ENCODE measurements around the gene IQSEC3. TPM values are rescaled to one million over a fixed set of nuclear protein-coding genes. Genes with fewer than 3 reads are reported as not detected.

IQSEC3 gene
- total RNA-seq, 1 experiment from 2014 or later: 1.7 TPM

GRCh38 chr12:218728-219590, 152.4 kb downstream of the IQSEC3 start (continued):
- TF ChIP-seq, protein P1, sequence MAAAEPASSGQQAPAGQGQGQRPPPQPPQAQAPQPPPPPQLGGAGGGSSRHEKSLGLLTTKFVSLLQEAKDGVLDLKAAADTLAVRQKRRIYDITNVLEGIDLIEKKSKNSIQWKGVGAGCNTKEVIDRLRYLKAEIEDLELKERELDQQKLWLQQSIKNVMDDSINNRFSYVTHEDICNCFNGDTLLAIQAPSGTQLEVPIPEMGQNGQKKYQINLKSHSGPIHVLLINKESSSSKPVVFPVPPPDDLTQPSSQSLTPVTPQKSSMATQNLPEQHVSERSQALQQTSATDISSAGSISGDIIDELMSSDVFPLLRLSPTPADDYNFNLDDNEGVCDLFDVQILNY (CRISPR knock-in tag; IDR thresholded peaks at IDR 0.05): no peak
- TF ChIP-seq TEAD1 (CRISPR knock-in tag; IDR thresholded peaks at IDR 0.05) (no peak), ERG (CRISPR knock-in tag; IDR thresholded peaks at IDR 0.05) (no peak), NFATC4 (CRISPR knock-in tag; IDR thresholded peaks at IDR 0.05) (no peak), ZNF423 (CRISPR knock-in tag; IDR thresholded peaks at IDR 0.05) (no peak)
- TF ChIP-seq, protein P2, sequence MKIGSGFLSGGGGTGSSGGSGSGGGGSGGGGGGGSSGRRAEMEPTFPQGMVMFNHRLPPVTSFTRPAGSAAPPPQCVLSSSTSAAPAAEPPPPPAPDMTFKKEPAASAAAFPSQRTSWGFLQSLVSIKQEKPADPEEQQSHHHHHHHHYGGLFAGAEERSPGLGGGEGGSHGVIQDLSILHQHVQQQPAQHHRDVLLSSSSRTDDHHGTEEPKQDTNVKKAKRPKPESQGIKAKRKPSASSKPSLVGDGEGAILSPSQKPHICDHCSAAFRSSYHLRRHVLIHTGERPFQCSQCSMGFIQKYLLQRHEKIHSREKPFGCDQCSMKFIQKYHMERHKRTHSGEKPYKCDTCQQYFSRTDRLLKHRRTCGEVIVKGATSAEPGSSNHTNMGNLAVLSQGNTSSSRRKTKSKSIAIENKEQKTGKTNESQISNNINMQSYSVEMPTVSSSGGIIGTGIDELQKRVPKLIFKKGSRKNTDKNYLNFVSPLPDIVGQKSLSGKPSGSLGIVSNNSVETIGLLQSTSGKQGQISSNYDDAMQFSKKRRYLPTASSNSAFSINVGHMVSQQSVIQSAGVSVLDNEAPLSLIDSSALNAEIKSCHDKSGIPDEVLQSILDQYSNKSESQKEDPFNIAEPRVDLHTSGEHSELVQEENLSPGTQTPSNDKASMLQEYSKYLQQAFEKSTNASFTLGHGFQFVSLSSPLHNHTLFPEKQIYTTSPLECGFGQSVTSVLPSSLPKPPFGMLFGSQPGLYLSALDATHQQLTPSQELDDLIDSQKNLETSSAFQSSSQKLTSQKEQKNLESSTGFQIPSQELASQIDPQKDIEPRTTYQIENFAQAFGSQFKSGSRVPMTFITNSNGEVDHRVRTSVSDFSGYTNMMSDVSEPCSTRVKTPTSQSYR (CRISPR knock-in tag; IDR thresholded peaks at IDR 0.05): no peak
- TF ChIP-seq, protein P3, sequence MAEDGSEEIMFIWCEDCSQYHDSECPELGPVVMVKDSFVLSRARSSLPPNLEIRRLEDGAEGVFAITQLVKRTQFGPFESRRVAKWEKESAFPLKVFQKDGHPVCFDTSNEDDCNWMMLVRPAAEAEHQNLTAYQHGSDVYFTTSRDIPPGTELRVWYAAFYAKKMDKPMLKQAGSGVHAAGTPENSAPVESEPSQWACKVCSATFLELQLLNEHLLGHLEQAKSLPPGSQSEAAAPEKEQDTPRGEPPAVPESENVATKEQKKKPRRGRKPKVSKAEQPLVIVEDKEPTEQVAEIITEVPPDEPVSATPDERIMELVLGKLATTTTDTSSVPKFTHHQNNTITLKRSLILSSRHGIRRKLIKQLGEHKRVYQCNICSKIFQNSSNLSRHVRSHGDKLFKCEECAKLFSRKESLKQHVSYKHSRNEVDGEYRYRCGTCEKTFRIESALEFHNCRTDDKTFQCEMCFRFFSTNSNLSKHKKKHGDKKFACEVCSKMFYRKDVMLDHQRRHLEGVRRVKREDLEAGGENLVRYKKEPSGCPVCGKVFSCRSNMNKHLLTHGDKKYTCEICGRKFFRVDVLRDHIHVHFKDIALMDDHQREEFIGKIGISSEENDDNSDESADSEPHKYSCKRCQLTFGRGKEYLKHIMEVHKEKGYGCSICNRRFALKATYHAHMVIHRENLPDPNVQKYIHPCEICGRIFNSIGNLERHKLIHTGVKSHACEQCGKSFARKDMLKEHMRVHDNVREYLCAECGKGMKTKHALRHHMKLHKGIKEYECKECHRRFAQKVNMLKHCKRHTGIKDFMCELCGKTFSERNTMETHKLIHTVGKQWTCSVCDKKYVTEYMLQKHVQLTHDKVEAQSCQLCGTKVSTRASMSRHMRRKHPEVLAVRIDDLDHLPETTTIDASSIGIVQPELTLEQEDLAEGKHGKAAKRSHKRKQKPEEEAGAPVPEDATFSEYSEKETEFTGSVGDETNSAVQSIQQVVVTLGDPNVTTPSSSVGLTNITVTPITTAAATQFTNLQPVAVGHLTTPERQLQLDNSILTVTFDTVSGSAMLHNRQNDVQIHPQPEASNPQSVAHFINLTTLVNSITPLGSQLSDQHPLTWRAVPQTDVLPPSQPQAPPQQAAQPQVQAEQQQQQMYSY (CRISPR knock-in tag; IDR thresholded peaks at IDR 0.05): no peak

DNA sequence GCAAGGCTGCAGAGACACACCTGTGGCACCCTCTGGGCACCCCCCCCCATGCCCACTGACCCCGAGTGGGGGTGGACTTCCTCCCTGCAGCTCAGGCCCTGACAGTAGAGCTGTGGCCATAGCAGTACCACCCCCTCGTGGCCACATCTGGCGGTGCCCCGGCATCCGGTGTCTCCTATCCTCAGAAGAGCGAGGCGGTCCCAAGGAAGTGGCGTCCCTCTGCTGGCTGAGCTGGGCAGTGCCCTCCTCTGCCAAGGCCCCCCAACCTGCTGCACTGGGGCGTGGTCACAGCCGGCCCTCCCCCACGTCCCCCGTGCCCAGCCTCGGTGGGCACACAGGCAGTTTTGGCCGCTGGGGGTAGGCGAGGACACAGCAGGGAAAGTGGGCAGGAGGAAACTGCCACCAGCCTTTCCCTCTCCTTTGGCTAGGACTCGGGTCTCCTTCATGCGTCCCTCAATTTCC, 153.4 kb downstream of the IQSEC3 start:
- Mint-ChIP-seq H3K9me3 (no peaks in the 10 kb centered on the region), H3K36me3 (no peaks in the 10 kb centered on the region), H3K4me1 (peaks cover 9% of the 10 kb centered on the region), H3K27me3 (ENCODE audit: low read depth) (peaks cover 5% of the 10 kb centered on the region; the same call in 1 of the 2 replicates), H3K27ac (no peak overlapping the region), H3K4me3 (peak overlapping the region; percentile 25; the same call in 1 of the 2 replicates)
- DNase-seq (ENCODE audit: low spot score): peak; percentile 97
- POLR2A ChIA-PET: interaction anchor here (0.7 to 1.1 kb wide), 4 partner anchors 29 to 169 kb away, joined by 3 to 4 read pairs (median 3); partner anchors contain the start of gene KDM5A
- CTCF ChIA-PET: interaction anchor here (0.6 to 3.9 kb wide), 56 partner anchors 8 to 447 kb away, joined by 3 to 52 read pairs (median 7); partner anchors contain the start of genes CCDC77 and SLC6A13
- ATAC-seq: peak; percentile 99
- peak; percentile 58; the same call in 1 of the 2 replicates for TF ChIP-seq MAX (CRISPR knock-in tag; IDR thresholded peaks at IDR 0.05)
- TF ChIP-seq HMGXB4 (CRISPR knock-in tag; IDR thresholded peaks at IDR 0.05): peak; percentile 80
- TF ChIP-seq TEAD1 (CRISPR knock-in tag; IDR thresholded peaks at IDR 0.05): 0 out of 2 replicates have a peak, but pooled peaks have one; percentile 28
- peak; percentile 82; the same call in 1 of the 2 replicates for TF ChIP-seq NR3C1 (CRISPR knock-in tag; conservative IDR thresholded peaks at IDR 0.05; ENCODE audit: low read depth)
- no peak for TF ChIP-seq ATF1 (CRISPR knock-in tag; IDR thresholded peaks at IDR 0.05)
- TF ChIP-seq RELA (CRISPR knock-in tag; IDR thresholded peaks at IDR 0.05; ENCODE audit: borderline replicate concordance): no peak
- TF ChIP-seq, protein P4, sequence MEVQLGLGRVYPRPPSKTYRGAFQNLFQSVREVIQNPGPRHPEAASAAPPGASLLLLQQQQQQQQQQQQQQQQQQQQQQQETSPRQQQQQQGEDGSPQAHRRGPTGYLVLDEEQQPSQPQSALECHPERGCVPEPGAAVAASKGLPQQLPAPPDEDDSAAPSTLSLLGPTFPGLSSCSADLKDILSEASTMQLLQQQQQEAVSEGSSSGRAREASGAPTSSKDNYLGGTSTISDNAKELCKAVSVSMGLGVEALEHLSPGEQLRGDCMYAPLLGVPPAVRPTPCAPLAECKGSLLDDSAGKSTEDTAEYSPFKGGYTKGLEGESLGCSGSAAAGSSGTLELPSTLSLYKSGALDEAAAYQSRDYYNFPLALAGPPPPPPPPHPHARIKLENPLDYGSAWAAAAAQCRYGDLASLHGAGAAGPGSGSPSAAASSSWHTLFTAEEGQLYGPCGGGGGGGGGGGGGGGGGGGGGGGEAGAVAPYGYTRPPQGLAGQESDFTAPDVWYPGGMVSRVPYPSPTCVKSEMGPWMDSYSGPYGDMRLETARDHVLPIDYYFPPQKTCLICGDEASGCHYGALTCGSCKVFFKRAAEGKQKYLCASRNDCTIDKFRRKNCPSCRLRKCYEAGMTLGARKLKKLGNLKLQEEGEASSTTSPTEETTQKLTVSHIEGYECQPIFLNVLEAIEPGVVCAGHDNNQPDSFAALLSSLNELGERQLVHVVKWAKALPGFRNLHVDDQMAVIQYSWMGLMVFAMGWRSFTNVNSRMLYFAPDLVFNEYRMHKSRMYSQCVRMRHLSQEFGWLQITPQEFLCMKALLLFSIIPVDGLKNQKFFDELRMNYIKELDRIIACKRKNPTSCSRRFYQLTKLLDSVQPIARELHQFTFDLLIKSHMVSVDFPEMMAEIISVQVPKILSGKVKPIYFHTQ (CRISPR knock-in tag; IDR thresholded peaks at IDR 0.05): no peak
- TF ChIP-seq FOXK1 (CRISPR knock-in tag; IDR thresholded peaks at IDR 0.05): 0 out of 2 replicates have a peak, but pooled peaks have one; percentile 17
- no peak for TF ChIP-seq STAT6 (CRISPR knock-in tag; conservative IDR thresholded peaks at IDR 0.05; ENCODE audit: low read depth)
- peak; percentile 72; the same call in 1 of the 2 replicates for TF ChIP-seq ETV6 (CRISPR knock-in tag; IDR thresholded peaks at IDR 0.05)
